Karpas-422 (cell line): Measurements from ENCODE around the gene ZBTB6. TPM values are rescaled to one million over a fixed set of nuclear protein-coding genes. Genes with fewer than 3 reads are reported as not detected.
A peak's percentile ranks its signal among the peaks of the same experiment; 100 is the strongest.
"Not testable (repeated sequence)": the region's sequence is repeated elsewhere in the genome, so short reads cannot be mapped to it uniquely, and the experiment has no call there.

Experiments
- DNase-seq: peaks from one replicate; pipeline ENCODE4 v3.0.0-alpha.2; 2015
- H2AFZ ChIP-seq: fragments of 200-600 bp; sonication (generic); 2 replicates; pipeline ENCODE4 v1.6.1; 2014; ENCODE audit warnings: antibody characterized with exemption, low read length, mixed read lengths
- H3K27ac ChIP-seq: fragments of 200-600 bp; sonication (generic); 2 replicates; pipeline ENCODE4 v1.5.1; 2014; ENCODE audit warnings: mild to moderate bottlenecking, low read length, moderate library complexity
- H3K27me3 ChIP-seq: fragments of 200-600 bp; sonication (generic); 2 replicates; pipeline ENCODE4 v1.6.1; 2014; ENCODE audit warnings: low read length, mixed read lengths
- H3K36me3 ChIP-seq: fragments of 200-600 bp; sonication (generic); 2 replicates; pipeline ENCODE4 v1.6.1; 2014; ENCODE audit warnings: low read length, mixed read lengths; ENCODE audit not compliant: insufficient read depth
- H3K4me1 ChIP-seq: fragments of 200-600 bp; sonication (generic); 2 replicates; pipeline ENCODE4 v1.6.1; 2014; ENCODE audit warnings: mild to moderate bottlenecking, low read length, mixed read lengths
- H3K4me2 ChIP-seq: fragments of 200-600 bp; sonication (generic); 2 replicates; pipeline ENCODE4 v1.6.1; 2014; ENCODE audit warnings: low read length, low read depth, mild to moderate bottlenecking; ENCODE audit not compliant: poor library complexity, severe bottlenecking
- H3K4me3 ChIP-seq: fragments of 200-600 bp; sonication (generic); 2 replicates; pipeline ENCODE4 v1.5.1; 2014; ENCODE audit warnings: mild to moderate bottlenecking, antibody characterized with exemption, low read length, mixed read lengths
- H3K79me2 ChIP-seq: fragments of 200-600 bp; sonication (generic); 2 replicates; pipeline ENCODE4 v1.6.1; 2014; ENCODE audit warnings: mild to moderate bottlenecking, low read length, mixed read lengths
- H3K9ac ChIP-seq: fragments of 200-600 bp; sonication (generic); 2 replicates; pipeline ENCODE4 v1.6.0; 2014; ENCODE audit warnings: low read length
- H3K9me2 ChIP-seq: fragments of 200-600 bp; sonication (generic), shearing (Covaris generic); replicated peaks from 2 replicates; pipeline ENCODE4 v1.6.0; 2014; ENCODE audit warnings: mild to moderate bottlenecking, low read length, moderate library complexity; ENCODE audit not compliant: insufficient read depth
- H3K9me3 ChIP-seq: fragments of 300-700, 200-600 bp; sonication (generic); 2 replicates; pipeline ENCODE4 v1.6.1; 2014; ENCODE audit warnings: low read length, mixed read lengths
- H4K20me1 ChIP-seq: fragments of 200-600 bp; sonication (generic); 2 replicates; pipeline ENCODE4 v1.6.1; 2014; ENCODE audit warnings: mild to moderate bottlenecking, antibody characterized with exemption, low read length, low read depth; ENCODE audit not compliant: insufficient read depth
- total RNA-seq: library from RNA; depleted of rRNA; stranded (reverse); fragments of >200 nt; shearing (Covaris generic); gene quantifications from 2 replicates; pipeline ENCODE4 v1.2.3, GENCODE V29; 2014; ENCODE audit warnings: low replicate concordance

Gene ZBTB6
- total RNA-seq, 1 experiment from 2014 or later, result 26.5 TPM

GRCh38 chr9:122879443-122879842 is 33.7 kb downstream of the ZBTB6 start:
- Histone ChIP-seq H3K27me3 (no peaks in the 10 kb centered on the region), H3K36me3 (peaks cover 50% of the 10 kb centered on the region), H3K4me3 (no peak overlapping the region; the same call in 1 of the 2 replicates), H3K4me2 (peak overlapping the region; percentile 27), H2AFZ (no peak overlapping the region), H3K9ac (peak overlapping the region; percentile 4; the same call in 1 of the 2 replicates), H3K27ac (peak overlapping the region; percentile 98), H3K9me2 (no peaks in the 10 kb centered on the region), H3K4me1 (peaks cover 97% of the 10 kb centered on the region), H3K9me3 (no peaks in the 10 kb centered on the region), H4K20me1 (no peaks in the 10 kb centered on the region), H3K79me2 (peaks cover 13% of the 10 kb centered on the region)
- DNase-seq, result no peak

- Histone ChIP-seq H3K9ac (peak overlapping the region; percentile 68), H2AFZ (no peak overlapping the region), H3K36me3 (peaks cover 52% of the 10 kb centered on the region), H3K4me2 (peak overlapping the region; percentile 71), H3K4me3 (peak overlapping the region; percentile 48), H3K9me3 (no peaks in the 10 kb centered on the region), H3K79me2 (peaks cover 39% of the 10 kb centered on the region), H4K20me1 (no peaks in the 10 kb centered on the region), H3K4me1 (peaks cover 60% of the 10 kb centered on the region), H3K27me3 (no peaks in the 10 kb centered on the region), H3K27ac (peak overlapping the region; percentile 98), H3K9me2 (no peaks in the 10 kb centered on the region)
- DNase-seq, result peak; percentile 91
These were observed 37.6 kb downstream of the ZBTB6 start for GRCh38 chr9:122875523-122875922.

- H3K27ac ChIP-seq, H3K27me3 ChIP-seq, H3K4me2 ChIP-seq, DNase-seq, H2AFZ ChIP-seq, H4K20me1 ChIP-seq, H3K9ac ChIP-seq, H3K9me3 ChIP-seq, H3K4me3 ChIP-seq, H3K9me2 ChIP-seq: not testable (repeated sequence)
- Histone ChIP-seq H3K4me1 (peaks cover 16% of the 10 kb centered on the region), H3K36me3 (peaks cover 53% of the 10 kb centered on the region), H3K79me2 (peaks cover 30% of the 10 kb centered on the region)
These were observed 45.8 kb downstream of the ZBTB6 start for GRCh38 chr9:122867276-122867675.

- Histone ChIP-seq H3K9ac (no peak overlapping the region), H3K4me1 (peaks cover 16% of the 10 kb centered on the region), H3K36me3 (peaks cover 53% of the 10 kb centered on the region), H3K4me3 (no peak overlapping the region), H3K27ac (peak overlapping the region; percentile 37; the same call in 1 of the 2 replicates), H3K79me2 (peaks cover 23% of the 10 kb centered on the region), H3K27me3 (no peaks in the 10 kb centered on the region), H3K4me2 (no peak overlapping the region), H3K9me2 (no peaks in the 10 kb centered on the region), H4K20me1 (no peaks in the 10 kb centered on the region), H3K9me3 (no peaks in the 10 kb centered on the region), H2AFZ (no peak overlapping the region)
- DNase-seq, result no peak
These were observed 47.0 kb downstream of the ZBTB6 start for GRCh38 chr9:122866079-122866478.

- no peaks in the 10 kb centered on the region for H3K9me2 ChIP-seq
- H4K20me1 ChIP-seq, result no peaks in the 10 kb centered on the region
- no peak overlapping the region for H3K4me2 ChIP-seq
- H3K27ac ChIP-seq, result no peak overlapping the region
- H3K36me3 ChIP-seq, result peaks cover 52% of the 10 kb centered on the region
- no peaks in the 10 kb centered on the region for H3K27me3 ChIP-seq
- no peak overlapping the region for H3K9ac ChIP-seq
- no peak for DNase-seq
- H2AFZ ChIP-seq, result no peak overlapping the region
- H3K4me3 ChIP-seq, result no peak overlapping the region
- H3K9me3 ChIP-seq, result no peaks in the 10 kb centered on the region
- H3K4me1 ChIP-seq, result peaks cover 16% of the 10 kb centered on the region
- peaks cover 15% of the 10 kb centered on the region for H3K79me2 ChIP-seq
These were observed 47.8 kb downstream of the ZBTB6 start for GRCh38 chr9:122865300-122865699.

GRCh38 chr9:122863407-122863806 is 49.7 kb downstream of the ZBTB6 start:
- H3K9ac ChIP-seq, result no peak overlapping the region
- H3K9me3 ChIP-seq, result no peaks in the 10 kb centered on the region
- H4K20me1 ChIP-seq, result no peaks in the 10 kb centered on the region
- peaks cover 15% of the 10 kb centered on the region for H3K79me2 ChIP-seq
- no peak overlapping the region for H3K4me3 ChIP-seq
- H3K36me3 ChIP-seq, result peaks cover 66% of the 10 kb centered on the region
- H3K4me2 ChIP-seq, result peak overlapping the region; percentile 2
- H3K4me1 ChIP-seq, result peaks cover 16% of the 10 kb centered on the region
- H3K27me3 ChIP-seq, result no peaks in the 10 kb centered on the region
- H3K9me2 ChIP-seq, result no peaks in the 10 kb centered on the region
- no peak overlapping the region for H2AFZ ChIP-seq
- no peak for DNase-seq
- peak overlapping the region; percentile 53 for H3K27ac ChIP-seq

- Histone ChIP-seq H3K4me2 (no peak overlapping the region), H3K4me3 (no peak overlapping the region), H3K9ac (no peak overlapping the region), H4K20me1 (no peaks in the 10 kb centered on the region), H3K27ac (no peak overlapping the region), H2AFZ (no peak overlapping the region), H3K9me2 (no peaks in the 10 kb centered on the region; the same call in 1 of the 2 replicates), H3K9me3 (no peaks in the 10 kb centered on the region), H3K4me1 (peaks cover 16% of the 10 kb centered on the region), H3K36me3 (peaks cover 90% of the 10 kb centered on the region), H3K79me2 (peaks cover 16% of the 10 kb centered on the region), H3K27me3 (no peaks in the 10 kb centered on the region)
- no peak for DNase-seq
These were observed 52.6 kb downstream of the ZBTB6 start for GRCh38 chr9:122860319-122861142.
